Stimulated activated CD4-positive, alpha-beta T cell treated with anti-CD3 and anti-CD28 coated beads, Interleukin-4, amount 100 ng/mL, for 24 hours (primary cell): ENCODE results near the gene LGI4.

ENCODE experiments used
- DNase-seq: peaks from one replicate; pipeline ENCODE4 v3.0.0-alpha.2; 2020

The LGI4 gene

GRCh38 chr19:35122687-35123551 lies 11.9 kb downstream of the LGI4 start:
- DNase-seq: no peak

- no peak for DNase-seq
Measured at GRCh38 chr19:35120898-35121297, 14.0 kb downstream of the LGI4 start.

- no peak for DNase-seq
Measured at GRCh38 chr19:35120492-35120891, 14.4 kb downstream of the LGI4 start.

- no peak for DNase-seq
Measured at GRCh38 chr19:35119578-35120155, 15.2 kb downstream of the LGI4 start.

DNA sequence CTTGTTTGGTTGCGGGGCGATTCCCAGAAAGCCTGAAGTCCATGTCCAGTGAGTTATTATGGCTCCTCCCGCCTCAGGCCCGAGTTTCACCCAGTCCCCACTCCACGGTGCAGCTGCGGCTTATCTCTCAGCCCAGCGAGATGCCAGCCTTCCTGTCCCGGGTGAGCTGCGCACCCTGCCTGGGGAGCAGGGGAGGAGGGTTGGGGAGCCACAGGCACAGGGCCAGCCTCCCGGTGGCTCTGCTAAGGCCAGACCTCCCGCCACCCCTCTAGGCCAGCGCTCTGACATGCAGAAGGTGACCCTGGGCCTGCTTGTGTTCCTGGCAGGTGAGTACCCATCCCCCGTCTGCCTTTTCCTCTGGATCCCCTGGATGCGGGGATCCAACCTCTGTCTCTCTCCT lies 15.8 kb downstream of the LGI4 start:
- no peak for DNase-seq

GRCh38 chr19:35118268-35119020 lies 16.4 kb downstream of the LGI4 start:
- DNase-seq: no peak

GRCh38 chr19:35117799-35118198 lies 17.1 kb downstream of the LGI4 start:
- no peak for DNase-seq

DNA sequence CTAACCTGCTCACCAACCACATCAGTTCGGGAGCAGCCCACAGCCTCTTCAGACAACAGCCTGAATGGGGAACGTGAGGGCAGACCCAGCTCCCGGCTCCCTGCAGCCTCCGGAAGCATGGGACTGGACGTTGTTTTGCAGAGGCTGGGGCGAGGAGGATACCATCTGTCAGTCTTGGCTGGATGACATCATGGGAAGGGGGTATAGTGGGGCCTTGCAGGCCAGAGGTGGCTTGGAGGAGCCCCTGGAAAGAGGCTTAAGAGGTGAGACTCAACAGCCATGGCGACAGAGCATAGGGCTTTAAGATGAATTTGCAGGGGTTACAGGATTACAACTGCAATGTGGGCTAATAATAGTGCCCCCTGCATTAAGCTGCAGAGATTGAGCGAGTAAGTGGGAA lies 17.7 kb downstream of the LGI4 start:
- DNase-seq: no peak

DNA sequence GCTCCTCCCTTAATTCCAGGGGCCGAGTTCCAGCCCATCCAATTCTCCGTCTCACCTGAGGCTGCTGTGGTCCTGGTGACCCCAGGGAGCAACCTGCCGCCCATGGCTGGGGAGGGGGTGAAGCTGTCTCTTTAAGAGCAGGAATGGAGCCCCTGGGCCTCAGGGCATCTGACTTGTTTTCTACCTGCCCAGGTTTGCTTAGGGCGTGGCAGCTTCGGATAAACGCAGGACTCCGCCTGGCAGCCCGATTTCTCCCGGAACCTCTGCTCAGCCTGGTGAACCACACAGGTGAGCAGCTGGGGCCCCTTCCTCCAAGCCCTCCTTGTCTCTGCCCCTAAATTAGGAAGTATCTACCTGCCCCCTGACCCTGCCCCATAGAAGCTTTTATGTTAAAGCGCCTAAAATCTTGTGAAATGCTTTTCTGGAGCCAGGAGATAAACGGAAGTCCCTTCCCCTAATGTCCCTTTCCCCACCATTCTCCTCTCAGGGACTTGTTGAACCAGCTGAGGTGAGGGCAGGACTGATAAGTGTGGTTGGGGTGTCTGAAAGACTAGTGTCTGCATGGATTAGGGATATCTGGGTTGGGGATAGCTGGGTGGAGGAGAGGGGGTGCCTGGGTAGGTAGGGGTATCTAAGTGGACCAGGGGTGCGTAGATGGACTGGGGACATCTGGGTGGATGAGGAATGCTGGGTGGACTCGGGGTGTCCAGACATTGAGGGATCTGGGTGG lies 18.6 kb downstream of the LGI4 start:
- DNase-seq: no peak

DNA sequence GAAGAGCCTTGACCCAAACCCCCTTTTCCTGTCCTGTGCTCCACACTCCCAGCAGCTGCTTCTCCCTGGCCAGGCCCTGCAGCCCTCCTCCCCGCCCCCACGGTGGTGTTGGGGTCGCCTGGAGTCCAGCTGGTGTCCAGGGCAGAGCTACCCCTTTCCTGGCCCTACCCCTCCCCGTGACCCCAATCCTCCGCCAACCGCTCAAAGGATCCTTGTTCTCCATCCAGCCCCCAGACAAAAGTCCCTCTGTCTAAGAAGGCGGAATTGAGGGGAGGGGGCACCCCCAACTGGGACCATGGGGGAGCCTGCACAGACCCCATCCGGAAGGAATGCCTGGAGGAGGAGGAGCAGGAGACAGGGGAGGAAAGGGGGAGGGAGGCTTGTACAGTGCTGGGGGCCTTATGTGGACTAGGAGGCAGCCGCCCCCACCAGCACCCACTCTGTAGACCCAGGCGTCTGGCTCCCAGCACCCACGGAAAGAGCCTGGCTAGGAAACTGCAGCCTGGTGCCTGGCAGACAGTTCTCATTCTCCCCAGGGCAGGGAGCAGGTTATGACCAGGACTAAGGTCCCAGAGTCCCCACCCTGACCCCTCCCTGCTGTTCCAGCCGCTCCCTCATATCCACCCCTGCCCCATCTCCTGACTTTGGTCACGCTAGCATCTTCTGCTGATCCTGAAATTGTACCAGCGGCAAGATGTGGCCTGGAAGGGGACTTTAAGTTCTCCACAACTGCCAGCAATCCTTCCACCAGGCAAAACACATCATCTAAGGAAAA lies 19.5 kb downstream of the LGI4 start, which contains the start of gene FXYD3:
Gene FXYD3, plus strand, starts transcription at position 647 of the 775 bp plus-strand sequence. CDS start 3,554 bp downstream, outside the sequence.
- DNase-seq: no peak

DNA sequence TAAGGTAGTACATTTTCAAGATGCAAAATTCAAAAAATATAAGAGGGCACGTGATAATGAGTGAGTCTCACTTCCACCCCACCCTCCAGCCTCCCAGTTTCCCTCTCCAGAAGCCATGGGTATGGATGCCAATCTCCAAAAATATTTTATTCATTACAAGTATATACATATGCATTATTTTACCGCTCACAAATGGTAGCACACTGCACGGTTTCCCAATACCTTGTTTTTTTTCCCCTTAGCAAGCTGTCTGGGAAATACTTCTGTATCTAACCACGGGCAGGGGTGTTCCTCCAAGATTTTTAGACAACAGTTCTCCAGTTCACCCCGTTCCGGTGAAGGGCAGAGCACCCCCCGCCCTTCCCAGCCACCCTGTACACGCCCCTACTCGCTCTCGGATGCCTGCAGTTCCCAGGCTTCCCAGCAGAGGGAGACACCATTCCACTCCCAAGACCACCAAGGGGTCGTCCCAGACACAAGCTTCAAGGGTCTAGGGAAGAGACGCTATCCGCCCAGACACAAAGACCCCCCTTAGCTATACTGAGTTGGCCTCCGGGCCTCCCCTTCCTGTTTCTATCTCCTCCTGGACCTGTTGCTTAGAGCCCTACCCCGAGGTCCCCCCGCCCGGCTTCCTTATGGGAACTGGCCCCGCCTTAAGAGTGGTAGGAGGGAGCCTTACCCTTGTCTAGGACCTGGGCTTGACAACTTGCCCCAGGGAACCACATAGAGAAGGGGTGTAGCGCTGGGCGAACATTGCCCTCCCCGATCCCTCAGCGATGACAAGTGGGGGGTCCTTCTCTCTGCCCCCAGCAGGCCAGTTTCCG lies 20.3 kb downstream of the LGI4 start:
- DNase-seq: peak; percentile 75

DNA sequence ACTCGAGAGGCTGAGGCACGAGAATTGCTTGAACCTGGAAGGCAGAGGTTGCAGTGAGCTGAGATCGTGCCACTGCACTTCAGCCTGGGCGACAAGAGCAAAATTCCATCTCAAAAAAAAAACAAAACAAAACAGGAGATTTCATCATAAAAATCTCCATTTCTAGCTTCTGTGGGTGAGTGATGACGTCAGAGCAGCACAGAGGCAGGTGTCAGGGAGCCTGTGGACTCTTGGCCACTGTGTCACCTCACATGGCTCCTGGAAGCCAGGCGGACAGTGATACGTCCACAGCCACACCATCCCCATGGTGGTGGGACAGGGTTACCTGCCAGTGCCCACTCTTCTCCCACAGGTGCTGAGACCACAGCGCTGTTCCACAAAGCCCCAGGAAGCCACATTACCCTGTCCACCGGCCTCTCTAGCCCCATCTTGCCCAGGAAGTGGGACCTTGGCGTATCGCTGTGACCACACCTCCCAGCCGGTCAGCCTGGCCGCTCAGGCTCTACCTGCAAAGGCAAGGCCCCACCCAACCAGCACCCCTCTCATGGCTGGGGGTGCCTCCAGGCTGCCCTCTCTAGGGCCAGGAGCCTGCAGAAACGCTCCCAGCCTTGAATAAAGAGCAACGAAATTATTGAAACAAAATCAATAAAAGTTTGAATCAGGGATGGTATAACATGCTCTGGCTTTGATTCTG lies 21.7 kb downstream of the LGI4 start:
- no peak for DNase-seq

- no peak for DNase-seq
Measured at GRCh38 chr19:35110974-35111373, 23.9 kb downstream of the LGI4 start.

- DNase-seq: no peak
Measured at GRCh38 chr19:35109395-35110112, 25.3 kb downstream of the LGI4 start.

- no peak for DNase-seq
Measured at GRCh38 chr19:35108730-35109129, 26.1 kb downstream of the LGI4 start.

GRCh38 chr19:35107545-35107944 lies 27.3 kb downstream of the LGI4 start:
- DNase-seq: peak; percentile 11

DNA sequence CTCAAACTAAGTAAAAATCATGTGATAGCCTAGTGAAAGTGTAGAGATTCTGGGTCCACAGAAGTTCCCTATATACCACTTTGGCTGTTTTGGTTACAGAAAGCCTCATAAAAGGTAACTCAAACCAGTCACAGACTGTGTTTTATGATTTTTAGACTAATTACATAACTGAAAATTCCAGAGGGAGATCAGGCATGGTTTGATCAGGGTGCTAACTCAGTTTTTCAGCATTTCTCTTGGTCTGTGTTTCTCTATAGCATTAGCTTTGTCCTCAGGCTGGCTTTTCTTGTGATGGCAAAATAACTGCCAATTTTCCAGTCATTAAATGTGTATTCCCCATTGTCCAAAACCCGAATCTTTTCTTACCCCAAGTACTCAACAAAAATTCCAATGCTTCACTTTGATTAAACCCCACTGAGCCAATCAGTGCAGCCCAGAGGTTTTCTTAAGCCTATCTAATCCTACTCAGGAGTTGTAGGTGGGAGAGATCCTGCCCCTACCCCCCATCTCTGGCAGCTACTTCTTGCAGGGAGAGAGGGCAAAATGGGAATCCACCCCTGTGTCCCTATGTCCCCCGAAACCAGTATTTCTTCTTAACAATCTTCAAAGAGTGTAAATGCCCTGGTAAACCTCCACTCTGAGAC lies 27.8 kb downstream of the LGI4 start:
- no peak for DNase-seq

DNA sequence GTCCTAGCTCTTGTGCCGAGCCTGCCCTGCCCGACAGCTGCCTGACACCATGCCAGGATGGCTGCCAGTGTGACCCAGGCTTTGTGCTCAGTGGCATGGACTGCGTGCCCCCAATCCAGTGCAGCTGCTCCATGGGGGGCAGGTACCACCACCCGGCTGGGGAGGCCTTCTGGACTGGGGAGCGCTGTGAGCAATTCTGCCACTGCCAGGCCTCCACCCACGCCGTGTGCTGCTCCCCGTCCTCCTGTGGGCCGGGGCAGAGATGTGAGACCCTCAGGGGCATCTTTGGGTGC lies 28.6 kb downstream of the LGI4 start:
- DNase-seq: no peak

DNA sequence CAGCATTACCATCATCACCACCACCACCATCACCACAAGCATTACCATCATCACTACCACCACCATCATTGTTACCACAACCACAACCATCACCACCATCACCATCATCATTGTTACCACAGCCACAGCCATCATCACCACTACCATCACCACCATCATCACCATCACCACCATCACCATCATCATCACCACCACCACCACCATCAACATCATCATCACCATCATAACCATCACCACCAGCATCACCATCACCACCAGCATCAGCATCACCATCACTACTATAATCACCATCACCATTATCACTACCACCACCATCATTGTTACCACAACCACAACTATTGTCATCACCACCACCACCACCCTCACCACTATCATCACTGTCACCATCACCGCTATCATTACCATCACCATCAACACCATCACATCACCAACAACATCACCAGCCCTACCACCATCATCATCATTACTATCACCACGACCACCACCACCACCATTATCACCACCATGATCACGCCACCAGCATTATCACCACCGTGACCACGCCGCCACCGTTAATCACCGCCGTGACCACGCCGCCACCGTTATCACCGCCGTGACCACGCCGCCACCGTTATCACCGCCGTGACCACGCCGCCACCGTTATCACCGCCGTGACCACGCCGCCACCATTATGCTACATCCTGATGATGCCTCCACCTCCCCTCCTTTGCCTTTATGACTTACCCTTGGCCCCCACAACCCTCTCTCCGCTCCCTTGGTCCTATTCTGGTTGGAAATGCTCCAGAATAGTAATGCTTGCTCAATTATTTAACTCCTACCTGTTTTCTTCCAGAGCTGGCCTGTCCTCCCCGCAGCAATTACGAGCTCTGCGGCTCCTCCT lies 29.2 kb downstream of the LGI4 start:
- DNase-seq: no peak
